ENCODE data around the gene CDNF. TPM values are rescaled to one million over a fixed set of nuclear protein-coding genes. Genes with fewer than 3 reads are reported as not detected.

The CDNF gene
- total RNA-seq, 6 experiments from 2014 or later, result 0.93 to 4.5 (median 3.7) TPM

DNA sequence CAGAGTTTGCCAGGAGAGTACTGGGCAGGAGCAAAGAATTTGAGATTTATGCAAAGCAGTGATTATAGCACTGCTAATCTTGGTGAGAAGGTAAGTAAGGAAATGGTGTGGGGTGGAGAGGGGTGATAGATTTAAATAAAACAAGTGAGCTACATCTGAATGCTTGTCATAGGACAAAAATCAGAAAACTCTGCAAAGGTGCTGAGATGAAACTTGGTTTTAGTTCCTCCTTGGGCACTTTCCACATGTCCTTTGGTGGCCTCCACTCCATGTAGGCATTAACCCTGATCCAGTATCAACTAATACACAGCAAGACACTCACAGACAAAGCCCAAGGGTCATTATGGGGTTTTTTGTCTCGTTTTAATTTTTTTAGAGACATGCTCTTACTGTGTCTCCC is 37.4 kb downstream of the CDNF start:
- Histone ChIP-seq H3K4me1 (no peaks in the 10 kb centered on the region), H3K4me3 (no peak overlapping the region), H3K27ac (no peak overlapping the region), H3K27me3 (no peaks in the 10 kb centered on the region), H3K9me3 (no peaks in the 10 kb centered on the region), H3K36me3 (no peaks in the 10 kb centered on the region)
- no peak for TF ChIP-seq POLR2A (IDR thresholded peaks at IDR 0.05)
- no peak for TF ChIP-seq CTCF (IDR thresholded peaks at IDR 0.05)
- WGBS (ENCODE audit: insufficient coverage, low coverage, low lambda C conversion rate, missing lambda C conversion rate), result 0% methylated on average over 1 of the region's 1 CpG
- no peak for DNase-seq
- no peak for ATAC-seq
- intact Hi-C loops (cut with DNase I), result no loop called here

DNA sequence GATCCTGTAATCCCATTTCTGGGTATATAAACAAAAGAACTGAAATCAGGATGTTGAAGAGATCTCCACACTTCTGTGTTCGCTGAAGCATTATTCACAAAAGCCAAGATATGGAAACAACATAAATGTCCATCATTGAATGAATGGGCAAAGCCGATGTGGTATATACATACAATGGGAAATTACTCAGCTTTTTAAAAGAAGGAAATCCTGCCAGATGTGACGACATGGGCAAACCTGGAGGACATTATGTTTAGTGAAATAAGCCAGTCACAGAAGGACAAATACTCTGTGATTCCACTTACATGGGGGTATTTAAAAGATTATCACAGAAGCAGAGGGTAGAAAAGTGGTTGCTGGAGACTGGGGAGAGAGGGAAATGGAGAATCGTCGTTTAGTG is 39.2 kb downstream of the CDNF start:
- no peak for ATAC-seq
- intact Hi-C loops (cut with DNase I), result no loop called here

DNA sequence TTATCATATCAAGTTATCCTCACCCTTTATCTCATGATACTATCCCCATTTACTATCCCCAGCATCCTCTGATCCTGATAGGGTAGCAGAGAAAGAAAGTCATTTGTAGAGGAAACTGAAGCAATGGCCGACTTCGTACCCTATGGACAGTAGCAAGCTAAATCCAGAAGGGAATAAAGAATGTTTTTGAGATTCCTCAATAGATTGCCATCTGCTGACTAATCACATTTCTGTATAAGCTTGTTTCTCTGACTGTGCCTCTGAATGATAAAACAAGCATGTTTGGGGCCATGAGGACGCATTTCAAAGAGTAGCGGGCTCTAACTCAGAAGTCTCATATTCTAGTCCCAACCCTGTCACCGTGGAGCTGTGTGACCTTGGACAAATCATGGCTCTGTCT is 49.9 kb downstream of the CDNF start:
- H3K4me1 ChIP-seq, result no peaks in the 10 kb centered on the region
- H3K36me3 ChIP-seq, result no peaks in the 10 kb centered on the region
- no peaks in the 10 kb centered on the region for H3K27me3 ChIP-seq
- 87% methylated on average over 5 of the region's 5 CpGs for WGBS (ENCODE audit: insufficient coverage, low coverage, low lambda C conversion rate, missing lambda C conversion rate)
- no peak overlapping the region for H3K4me3 ChIP-seq
- DNase-seq (no peak), ATAC-seq (no peak)
- intact Hi-C loops (cut with DNase I), result no loop called here
- H3K9me3 ChIP-seq, result no peaks in the 10 kb centered on the region
- TF ChIP-seq POLR2A (IDR thresholded peaks at IDR 0.05) (no peak), CTCF (IDR thresholded peaks at IDR 0.05) (no peak)
- H3K27ac ChIP-seq, result no peak overlapping the region

More for the DNA sequence above, 39.2 kb downstream of the CDNF start:
- 41% methylated on average over 5 of the region's 5 CpGs for WGBS (ENCODE audit: insufficient coverage, low coverage, low lambda C conversion rate, missing lambda C conversion rate)
- Histone ChIP-seq H3K27ac (no peak overlapping the region), H3K4me1 (no peaks in the 10 kb centered on the region), H3K9me3 (no peaks in the 10 kb centered on the region), H3K4me3 (no peak overlapping the region), H3K36me3 (no peaks in the 10 kb centered on the region), H3K27me3 (no peaks in the 10 kb centered on the region)
- TF ChIP-seq POLR2A (IDR thresholded peaks at IDR 0.05) (no peak), CTCF (IDR thresholded peaks at IDR 0.05) (no peak)
- no peak for DNase-seq

GRCh38 chr10:14784459-14785055 is 53.3 kb downstream of the CDNF start:
- intact Hi-C loops (cut with DNase I), result no loop called here
- no peaks in the 10 kb centered on the region for H3K27me3 ChIP-seq
- ATAC-seq (no peak), DNase-seq (no peak)
- no peaks in the 10 kb centered on the region for H3K4me1 ChIP-seq
- TF ChIP-seq CTCF (IDR thresholded peaks at IDR 0.05), result no peak
- TF ChIP-seq POLR2A (IDR thresholded peaks at IDR 0.05), result no peak
- 66% methylated on average over 5 of the region's 5 CpGs for WGBS (ENCODE audit: insufficient coverage, low coverage, low lambda C conversion rate, missing lambda C conversion rate)
- no peaks in the 10 kb centered on the region for H3K36me3 ChIP-seq
- no peak overlapping the region for H3K4me3 ChIP-seq
- no peaks in the 10 kb centered on the region for H3K9me3 ChIP-seq
- no peak overlapping the region for H3K27ac ChIP-seq
